B cell (primary cell): ENCODE data around the gene PDLIM4. TPM values are rescaled to one million over a fixed set of nuclear protein-coding genes. Genes with fewer than 3 reads are reported as not detected.

ENCODE experiments used
- ATAC-seq: fragments of 200-7000 bp; cut with Tn5 transposase; one replicate; pipeline ENCODE4 v1.10.0; 2021; ENCODE audit warnings: low read depth, mild to moderate bottlenecking, moderate number of reproducible peaks, moderate library complexity
- CTCF ChIA-PET: fragments of 350-600 bp; sonication (Branson Sonifier 250); formaldehyde crosslinking; loops from one replicate; lab custom pipeline; 2021; ENCODE audit warnings: antibody characterized with exemption, inconsistent platforms; lab: Charles Lee
- POLR2A ChIA-PET: fragments of 350-600 bp; sonication (Branson Sonifier 250); formaldehyde crosslinking; loops from one replicate; lab custom pipeline; 2021; ENCODE audit warnings: antibody characterized with exemption; lab: Charles Lee
- DNase-seq: peaks from one replicate; pipeline ENCODE4 v3.0.0; 2013
- H2AFZ ChIP-seq: 2 replicates; pipeline ENCODE4 v1.6.1; 2012; ENCODE audit warnings: mild to moderate bottlenecking, low read depth, low read length; ENCODE audit not compliant: insufficient read depth, poor library complexity, severe bottlenecking
- H3K27ac ChIP-seq, 2 donors: 1 replicate in 1 of 2; 2 replicates in 1 of 2; pipeline ENCODE4 v1.5.1; 2012 to 2013; ENCODE audit warnings: low read length in 2 of 2, mild to moderate bottlenecking in 2 of 2, moderate library complexity in 1 of 2
- H3K27me3 ChIP-seq, 4 experiments: fragments of 200-600 bp in 1 of 4; sonication (generic) in 1 of 4; replicated peaks in 1 of 4; 1 replicate in 2 of 4; 2 replicates in 2 of 4; pipeline versions ENCODE4 v1.6.1 to v1.7.0; 2013 to 2016; ENCODE audit warnings: low read length in 3 of 4, mild to moderate bottlenecking in 2 of 4, mixed read lengths in 1 of 4, moderate library complexity in 1 of 4; ENCODE audit not compliant: insufficient read depth in 4 of 4, control insufficient read depth in 3 of 4; ENCODE audit errors: control extremely low read depth in 1 of 4
- H3K36me3 ChIP-seq, 2 experiments: replicated peaks in 1 of 2; 1 replicate in 1 of 2; 2 replicates in 1 of 2; pipeline versions ENCODE4 v1.6.1 to v1.7.1; 2013; ENCODE audit warnings: low read length in 1 of 2; ENCODE audit not compliant: insufficient read depth in 2 of 2, control insufficient read depth in 1 of 2; ENCODE audit errors: control extremely low read depth in 1 of 2, extremely low read depth in 1 of 2
- H3K4me1 ChIP-seq, 2 donors: fragments of 200-600 bp in 1 of 2; sonication (generic) in 1 of 2; 1 replicate in 1 of 2; 2 replicates in 1 of 2; pipeline versions ENCODE4 v1.5.1 to v1.6.1; 2013 to 2017; ENCODE audit warnings: low read length in 2 of 2; ENCODE audit not compliant: control insufficient read depth in 2 of 2, insufficient read depth in 2 of 2
- H3K4me2 ChIP-seq: replicated peaks from 2 replicates; pipeline ENCODE3; 2012; ENCODE audit warnings: mild to moderate bottlenecking, low read depth, low read length; ENCODE audit not compliant: poor library complexity, severe bottlenecking
- H3K4me3 ChIP-seq, 5 experiments: fragments of 200-600 bp in 1 of 5; sonication (generic) in 1 of 5; 1 replicate in 3 of 5; 2 replicates in 2 of 5; pipeline versions ENCODE4 v1.5.1 to v1.7.0; 2011 to 2016; ENCODE audit warnings: low read length in 4 of 5, mild to moderate bottlenecking in 4 of 5, low read depth in 2 of 5, control low read depth in 1 of 5, moderate library complexity in 1 of 5; ENCODE audit not compliant: insufficient read depth in 1 of 5; ENCODE audit errors: control extremely low read depth in 1 of 5, extremely low read depth in 1 of 5
- H3K79me2 ChIP-seq: fragments of 200-600 bp; sonication (generic); one replicate; pipeline ENCODE4 v1.6.0; 2016; ENCODE audit warnings: low read length; ENCODE audit not compliant: control insufficient read depth, insufficient read depth
- H3K9ac ChIP-seq: fragments of 200-600 bp; sonication (generic); 2 replicates; pipeline ENCODE4 v1.6.1; 2017; ENCODE audit warnings: mild to moderate bottlenecking, low read length, moderate library complexity
- H3K9me3 ChIP-seq, 3 donors: one replicate each; pipeline versions ENCODE4 v1.6.1 to v1.7.1; 2013; ENCODE audit warnings: low read length in 2 of 3; ENCODE audit not compliant: control insufficient read depth in 2 of 3, insufficient read depth in 1 of 3; ENCODE audit errors: control extremely low read depth in 1 of 3
- H4K20me1 ChIP-seq: 2 replicates; pipeline ENCODE4 v1.6.0; 2012; ENCODE audit warnings: mild to moderate bottlenecking, low read length; ENCODE audit not compliant: insufficient read depth, control insufficient read depth, poor library complexity, severe bottlenecking
- H3K27ac Mint-ChIP-seq: one replicate; pipeline ENCODE4 v1.8.0; 2021; ENCODE audit warnings: mixed read lengths
- H3K27me3 Mint-ChIP-seq: one replicate; pipeline ENCODE4 v1.8.0; 2021; ENCODE audit warnings: mixed read lengths
- H3K4me1 Mint-ChIP-seq: one replicate; pipeline ENCODE4 v1.8.0; 2021; ENCODE audit warnings: mixed read lengths
- H3K4me3 Mint-ChIP-seq: one replicate; pipeline ENCODE4 v1.8.0; 2021; ENCODE audit warnings: mixed read lengths
- H3K9me3 Mint-ChIP-seq: one replicate; pipeline ENCODE4 v1.8.0; 2022; ENCODE audit warnings: mixed read lengths; ENCODE audit not compliant: insufficient read depth
- EZH2 ChIP-seq: IDR thresholded peaks from 2 replicates; pipeline ENCODE4 v1.6.1; 2012; ENCODE audit warnings: borderline replicate concordance, low read depth, mild to moderate bottlenecking, moderate library complexity, low read length; ENCODE audit not compliant: insufficient read depth, poor library complexity, severe bottlenecking
- WGBS: methylation state at CpG from one replicate; pipeline ENCODE4 v1.1.5; 2013; ENCODE audit warnings: missing lambda C conversion rate; ENCODE audit not compliant: insufficient coverage; 5-methylcytosine and 5-hydroxymethylcytosine counted together
- intact Hi-C: fragments of 100-400 bp; cut with micrococcal nuclease; formaldehyde crosslinking; loops from one replicate; pipeline ENCODE4 v1.10.0; 2022
- polyA plus RNA-seq: library from polyadenylated mRNA; depleted of rRNA; stranded (reverse); fragments of >200 nt; gene quantifications from 2 replicates; pipeline ENCODE4 v1.2.3, GENCODE V29; 2012
- total RNA-seq, 2 donors: library from RNA; stranded (reverse); fragments of 120-200 nt in 1 of 2; gene quantifications; 1 replicate in 1 of 2; 2 replicates in 1 of 2; pipeline versions ENCODE4 v1.2.3 to v1.2.4, GENCODE V29; 2013 to 2022
- TF ChIP-seq, protein P1 (sequence below): fragments of 200-600 bp; IDR thresholded peaks from one replicate; pipeline ENCODE4 v1.8.0; 2022; ENCODE audit warnings: antibody characterized with exemption, mild to moderate bottlenecking

The PDLIM4 gene
- total and polyA plus RNA-seq, 2 donors (not counting 1 experiment from before 2014, with no cell fraction given) = not detected

DNA sequence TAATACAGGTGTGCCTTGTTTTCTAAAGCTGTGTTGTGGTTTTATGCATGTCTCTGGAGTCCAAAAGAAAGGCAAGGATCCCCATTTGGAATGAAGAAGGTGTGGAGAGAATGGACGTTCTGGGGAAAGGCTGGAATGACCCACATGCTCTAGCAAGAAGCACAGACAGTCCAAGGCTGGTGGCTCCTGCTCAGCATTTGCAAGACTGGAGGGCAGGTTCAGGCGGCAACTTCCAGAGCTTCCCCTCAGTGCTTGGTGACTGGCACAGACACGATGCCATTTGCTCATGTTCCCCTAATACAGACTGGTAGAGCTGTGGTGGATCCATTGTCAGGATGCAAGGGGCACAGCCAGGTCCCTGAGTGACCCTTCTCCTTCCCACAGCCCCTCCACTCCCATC, 44.9 kb downstream of the PDLIM4 start:
- Histone ChIP-seq H4K20me1 (no peaks in the 10 kb centered on the region), H3K4me2 (no peak overlapping the region), H3K4me1 (no peaks in the 10 kb centered on the region), H3K27me3 (no peaks in the 10 kb centered on the region), H3K9me3 (peaks cover 0 to 4% (median 3%) of the 10 kb centered on the region in 3 donors), H3K4me3 (no peak overlapping the region), H3K36me3 (no peaks in the 10 kb centered on the region), H3K79me2 (no peaks in the 10 kb centered on the region), H3K9ac (no peak overlapping the region), H2AFZ (no peak overlapping the region), H3K27ac (no peak overlapping the region)
- WGBS = 88% methylated on average over 2 of the region's 3 CpGs
- Mint-ChIP-seq H3K9me3 (peaks cover 7% of the 10 kb centered on the region), H3K27ac (no peak overlapping the region), H3K4me3 (no peak overlapping the region), H3K4me1 (no peaks in the 10 kb centered on the region), H3K27me3 (peaks cover under 1% of the 10 kb centered on the region)
- intact Hi-C loops = no loop called here
- CTCF ChIA-PET = interaction anchor here (0.9 kb wide), 1 partner anchor 64 kb away, joined by 3 read pairs; no protein-coding TSS in a partner anchor
- ATAC-seq = no peak
- POLR2A ChIA-PET = no interaction called here
- no peak for TF ChIP-seq EZH2
- TF ChIP-seq, protein P1, sequence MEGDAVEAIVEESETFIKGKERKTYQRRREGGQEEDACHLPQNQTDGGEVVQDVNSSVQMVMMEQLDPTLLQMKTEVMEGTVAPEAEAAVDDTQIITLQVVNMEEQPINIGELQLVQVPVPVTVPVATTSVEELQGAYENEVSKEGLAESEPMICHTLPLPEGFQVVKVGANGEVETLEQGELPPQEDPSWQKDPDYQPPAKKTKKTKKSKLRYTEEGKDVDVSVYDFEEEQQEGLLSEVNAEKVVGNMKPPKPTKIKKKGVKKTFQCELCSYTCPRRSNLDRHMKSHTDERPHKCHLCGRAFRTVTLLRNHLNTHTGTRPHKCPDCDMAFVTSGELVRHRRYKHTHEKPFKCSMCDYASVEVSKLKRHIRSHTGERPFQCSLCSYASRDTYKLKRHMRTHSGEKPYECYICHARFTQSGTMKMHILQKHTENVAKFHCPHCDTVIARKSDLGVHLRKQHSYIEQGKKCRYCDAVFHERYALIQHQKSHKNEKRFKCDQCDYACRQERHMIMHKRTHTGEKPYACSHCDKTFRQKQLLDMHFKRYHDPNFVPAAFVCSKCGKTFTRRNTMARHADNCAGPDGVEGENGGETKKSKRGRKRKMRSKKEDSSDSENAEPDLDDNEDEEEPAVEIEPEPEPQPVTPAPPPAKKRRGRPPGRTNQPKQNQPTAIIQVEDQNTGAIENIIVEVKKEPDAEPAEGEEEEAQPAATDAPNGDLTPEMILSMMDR = no peak
- no peak for DNase-seq

DNA sequence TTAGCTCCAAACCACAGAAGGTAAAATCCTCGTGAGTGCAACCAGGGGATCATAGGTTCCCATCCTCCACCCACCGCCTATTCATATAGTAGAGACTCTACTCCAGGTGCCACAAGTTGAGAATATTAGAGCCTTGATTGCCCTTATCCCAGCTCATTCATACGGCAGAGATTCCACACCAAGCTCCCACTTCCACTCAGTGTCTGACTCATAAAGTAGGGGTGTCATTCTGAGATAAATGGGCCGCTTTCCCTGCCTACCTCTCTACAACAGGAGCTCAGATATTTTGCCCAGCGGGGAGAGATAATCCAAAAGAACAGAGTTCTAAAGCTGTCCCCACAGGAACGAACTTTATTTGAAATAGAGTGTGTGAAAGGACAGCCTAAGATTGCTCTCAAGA, 46.1 kb downstream of the PDLIM4 start:
- ATAC-seq = no peak
- no peaks in the 10 kb centered on the region for H3K4me1 ChIP-seq
- H3K4me3 ChIP-seq = no peak overlapping the region
- POLR2A ChIA-PET = no interaction called here
- Mint-ChIP-seq H3K4me1 (no peaks in the 10 kb centered on the region), H3K9me3 (peaks cover 7% of the 10 kb centered on the region), H3K27me3 (no peaks in the 10 kb centered on the region), H3K27ac (no peak overlapping the region), H3K4me3 (no peak overlapping the region)
- no peak overlapping the region for H3K4me2 ChIP-seq
- peaks cover 0 to 4% (median 3%) of the 10 kb centered on the region in 3 donors for H3K9me3 ChIP-seq
- no peak overlapping the region for H3K27ac ChIP-seq
- no peaks in the 10 kb centered on the region for H4K20me1 ChIP-seq
- no peaks in the 10 kb centered on the region for H3K27me3 ChIP-seq
- WGBS = 100% methylated on average over 1 of the region's 6 CpGs
- H3K79me2 ChIP-seq = no peaks in the 10 kb centered on the region
- H3K9ac ChIP-seq = no peak overlapping the region
- intact Hi-C loops = no loop called here
- CTCF ChIA-PET = interaction anchor here (0.9 kb wide), 1 partner anchor 66 kb away, joined by 3 read pairs; no protein-coding TSS in a partner anchor
- no peak for DNase-seq
- no peaks in the 10 kb centered on the region for H3K36me3 ChIP-seq
- no peak overlapping the region for H2AFZ ChIP-seq
- TF ChIP-seq EZH2 = no peak
- TF ChIP-seq, protein P1 = no peak
